ENCODE measurements around the gene PPFIA4. TPM values are rescaled to one million over a fixed set of nuclear protein-coding genes. Genes with fewer than 3 reads are reported as not detected.
A peak's percentile ranks its signal among the peaks of the same experiment; 100 is the strongest.

PPFIA4 gene
- total RNA-seq, 2 experiments from 2014 or later, result 0.93 to 0.98 TPM

GRCh38 chr1:203075236-203076030 is 49.1 kb downstream of the PPFIA4 start:
- Mint-ChIP-seq H3K4me1 (ENCODE audit: low read depth) (no peaks in the 10 kb centered on the region), H3K27ac (no peak overlapping the region), H3K4me3 (no peak overlapping the region), H3K36me3 (ENCODE audit: low read depth) (no peaks in the 10 kb centered on the region), H3K9me3 (no peaks in the 10 kb centered on the region), H3K27me3 (peaks cover 60% of the 10 kb centered on the region)
- intact Hi-C loops (cut with DNase I, micrococcal nuclease), result no loop called here
- Histone ChIP-seq H3K27me3 (ENCODE audit: control insufficient read depth in 1 of 2, insufficient read depth in 2 of 2, low read length in 2 of 2) (peaks cover 34 to 47% of the 10 kb centered on the region in 2 experiments), H3K9me3 (ENCODE audit: control insufficient read depth in 1 of 2, insufficient read depth in 1 of 2, low read length in 2 of 2) (no peaks in the 10 kb centered on the region), H3K36me3 (ENCODE audit: insufficient read depth, low read length) (no peaks in the 10 kb centered on the region), H3K27ac (ENCODE audit: low read depth in 1 of 2, low read length in 2 of 2) (no peak overlapping the region), H3K4me3 (ENCODE audit: low read length) (peak overlapping the region; percentile 20), H3K4me1 (ENCODE audit: insufficient read depth, low read length) (peaks cover 11% of the 10 kb centered on the region)
- ATAC-seq (ENCODE audit: poor library complexity) (no peak), DNase-seq (peak in 1 of 14 experiments; percentile 7)
- TF ChIP-seq CTCF (IDR thresholded peaks at IDR 0.05), result no peak
- POLR2A ChIA-PET, result no interaction called here
- CTCF ChIA-PET, result no interaction called here

DNA sequence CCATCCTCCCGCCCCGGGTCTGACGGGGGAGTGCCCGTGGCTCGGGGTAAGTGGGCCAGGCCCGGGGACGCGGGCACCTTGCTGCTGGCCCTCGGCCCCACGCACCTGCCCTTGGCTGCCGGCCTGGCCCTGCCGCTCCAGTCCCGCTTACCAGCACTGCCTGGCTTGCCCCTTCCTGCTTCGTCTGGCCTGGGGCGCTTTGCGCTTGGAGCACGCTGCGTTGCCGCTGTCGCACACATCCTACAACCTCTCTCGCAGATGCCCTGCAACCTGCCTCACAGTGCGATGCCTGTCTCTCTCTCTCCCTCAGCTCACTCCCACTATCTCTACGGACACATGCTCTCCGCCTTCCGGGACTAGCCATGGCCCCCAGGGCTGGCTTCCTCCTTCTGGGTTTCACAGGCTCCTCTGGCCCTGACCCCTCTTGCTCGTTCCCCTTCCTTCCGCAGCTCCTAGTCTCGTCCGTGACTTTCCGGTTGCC is 49.8 kb downstream of the PPFIA4 start:
- Mint-ChIP-seq H3K4me1 (ENCODE audit: low read depth) (no peaks in the 10 kb centered on the region), H3K36me3 (ENCODE audit: low read depth) (no peaks in the 10 kb centered on the region), H3K4me3 (no peak overlapping the region), H3K27me3 (peaks cover 60% of the 10 kb centered on the region), H3K9me3 (no peaks in the 10 kb centered on the region), H3K27ac (no peak overlapping the region)
- peaks cover 11% of the 10 kb centered on the region for H3K4me1 ChIP-seq (ENCODE audit: insufficient read depth, low read length)
- H3K36me3 ChIP-seq (ENCODE audit: insufficient read depth, low read length), result no peaks in the 10 kb centered on the region
- H3K27me3 ChIP-seq (ENCODE audit: control insufficient read depth in 1 of 2, insufficient read depth in 2 of 2, low read length in 2 of 2), result peaks cover 34 to 47% of the 10 kb centered on the region in 2 experiments
- peak overlapping the region; percentile 20 for H3K4me3 ChIP-seq (ENCODE audit: low read length)
- no peak overlapping the region for H3K27ac ChIP-seq (ENCODE audit: low read depth in 1 of 2, low read length in 2 of 2)
- ChIA-PET POLR2A (no interaction called here), CTCF (no interaction called here)
- intact Hi-C loops (cut with DNase I, micrococcal nuclease), result no loop called here
- ATAC-seq (ENCODE audit: poor library complexity) (no peak), DNase-seq (peak in 1 of 14 experiments; percentile 17)
- H3K9me3 ChIP-seq (ENCODE audit: control insufficient read depth in 1 of 2, insufficient read depth in 1 of 2, low read length in 2 of 2), result no peaks in the 10 kb centered on the region
- TF ChIP-seq CTCF (IDR thresholded peaks at IDR 0.05), result no peak

GRCh38 chr1:203077367-203077766 is 51.1 kb downstream of the PPFIA4 start:
- Mint-ChIP-seq H3K27me3 (peaks cover 64% of the 10 kb centered on the region), H3K9me3 (no peaks in the 10 kb centered on the region), H3K36me3 (ENCODE audit: low read depth) (no peaks in the 10 kb centered on the region), H3K27ac (no peak overlapping the region), H3K4me1 (ENCODE audit: low read depth) (no peaks in the 10 kb centered on the region), H3K4me3 (no peak overlapping the region)
- no peak for ATAC-seq (ENCODE audit: poor library complexity)
- Histone ChIP-seq H3K27ac (ENCODE audit: low read depth in 1 of 2, low read length in 2 of 2) (no peak overlapping the region), H3K9me3 (ENCODE audit: control insufficient read depth in 1 of 2, insufficient read depth in 1 of 2, low read length in 2 of 2) (no peaks in the 10 kb centered on the region), H3K4me3 (ENCODE audit: low read length) (no peak overlapping the region), H3K36me3 (ENCODE audit: insufficient read depth, low read length) (no peaks in the 10 kb centered on the region), H3K4me1 (ENCODE audit: insufficient read depth, low read length) (peaks cover 11% of the 10 kb centered on the region), H3K27me3 (ENCODE audit: control insufficient read depth in 1 of 2, insufficient read depth in 2 of 2, low read length in 2 of 2) (peaks cover 39 to 47% of the 10 kb centered on the region in 2 experiments)
- ChIA-PET CTCF (no interaction called here), POLR2A (no interaction called here)
- intact Hi-C loops (cut with DNase I, micrococcal nuclease), result no loop called here
- no peak for TF ChIP-seq CTCF (IDR thresholded peaks at IDR 0.05)
- no peak for DNase-seq
